Globus pallidus (tissue), 1 donor: ENCODE data around the gene SMARCAL1.

Experiments
- DNase-seq: peaks from one replicate; pipeline ENCODE4 v3.0.0-alpha.2; 2015; ENCODE audit warnings: low spot score

The SMARCAL1 gene

GRCh38 chr2:216477283-216478035 is 65.2 kb downstream of the SMARCAL1 start:
- DNase-seq, result no peak

DNA sequence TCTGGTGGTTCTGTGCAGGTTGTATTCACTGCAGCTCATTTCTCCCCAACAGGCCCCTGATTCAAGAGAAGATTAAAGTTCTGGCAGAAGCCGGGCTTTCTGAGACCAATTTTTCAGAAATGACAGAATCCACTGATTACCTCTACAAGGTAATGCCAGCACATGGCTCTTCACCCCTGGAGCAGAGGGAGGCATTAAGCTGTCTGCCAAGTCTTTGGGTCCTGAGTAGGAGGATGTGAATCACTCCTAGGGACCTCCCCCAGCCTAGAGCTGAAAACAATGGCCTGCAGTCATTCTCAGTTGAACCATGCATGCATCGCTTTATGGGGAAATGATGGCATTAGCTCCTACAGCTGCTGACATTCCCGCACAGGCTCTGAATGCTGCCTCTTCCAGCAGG is 65.9 kb downstream of the SMARCAL1 start:
- peak; percentile 71 for DNase-seq

- no peak for DNase-seq
Observed at GRCh38 chr2:216478791-216479190, 66.5 kb downstream of the SMARCAL1 start.

GRCh38 chr2:216480221-216480620 is 67.9 kb downstream of the SMARCAL1 start:
- DNase-seq, result no peak

DNA sequence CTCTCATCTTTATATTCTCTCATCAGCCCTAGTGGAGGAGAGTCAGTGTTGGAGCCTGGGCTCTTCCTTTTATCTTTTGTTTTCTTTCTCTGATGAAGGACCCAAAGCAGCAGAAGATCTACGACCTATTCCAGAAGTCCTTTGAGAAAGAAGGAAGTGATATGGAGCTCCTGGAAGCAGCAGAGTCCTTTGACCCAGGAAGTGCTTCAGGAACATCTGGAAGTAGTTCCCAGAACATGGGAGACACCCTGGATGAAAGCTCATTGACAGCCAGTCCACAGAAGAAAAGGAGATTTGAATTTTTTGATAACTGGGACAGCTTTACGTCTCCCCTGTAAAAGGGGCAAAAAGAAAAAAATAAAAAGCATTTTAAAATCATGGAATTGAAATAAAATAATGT is 70.4 kb downstream of the SMARCAL1 start:
- DNase-seq, result no peak

- DNase-seq, result no peak
Observed at GRCh38 chr2:216485237-216485636, 73.0 kb downstream of the SMARCAL1 start.

GRCh38 chr2:216485745-216486144 is 73.5 kb downstream of the SMARCAL1 start:
- DNase-seq, result no peak

GRCh38 chr2:216486271-216486670 is 74.0 kb downstream of the SMARCAL1 start:
- DNase-seq, result no peak

DNA sequence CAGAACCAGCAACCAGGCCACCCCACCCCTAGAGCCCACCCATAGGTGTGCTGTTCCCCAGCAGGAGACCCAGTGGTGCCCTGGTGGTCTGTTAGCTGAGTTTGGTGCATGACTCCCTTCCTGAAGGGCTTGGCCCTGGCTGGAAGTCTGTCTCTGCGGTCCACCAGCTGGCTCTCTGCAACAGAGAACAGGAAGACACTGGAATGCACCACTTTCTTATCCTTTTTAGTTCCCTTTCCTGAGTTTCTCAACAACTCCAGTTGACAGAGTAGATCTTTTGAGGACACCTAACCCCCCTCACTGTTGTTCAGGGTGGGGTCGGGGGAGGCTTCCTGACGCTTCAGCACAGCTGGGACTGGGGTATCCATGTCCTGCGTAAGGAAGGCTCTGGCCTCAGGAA is 74.4 kb downstream of the SMARCAL1 start:
- no peak for DNase-seq

DNA sequence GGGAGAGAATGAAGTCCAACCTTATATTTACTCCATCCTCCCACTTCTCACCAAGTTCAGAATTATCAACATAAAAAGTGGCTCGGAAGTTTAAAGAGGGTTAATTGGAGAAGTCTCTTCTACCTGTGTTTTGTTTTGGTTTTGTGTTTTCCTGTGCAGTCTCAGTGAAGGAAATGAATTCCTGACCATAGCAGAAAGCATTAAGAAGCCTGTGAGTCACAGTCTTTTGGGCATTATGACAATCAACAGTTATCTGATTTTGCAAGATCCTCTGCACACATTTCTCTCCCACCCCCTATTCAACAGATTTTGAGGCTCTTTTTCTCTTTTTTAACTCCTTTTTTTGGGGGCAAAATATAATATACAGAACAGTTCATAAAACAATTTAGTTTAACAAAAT is 77.8 kb downstream of the SMARCAL1 start:
- no peak for DNase-seq

DNA sequence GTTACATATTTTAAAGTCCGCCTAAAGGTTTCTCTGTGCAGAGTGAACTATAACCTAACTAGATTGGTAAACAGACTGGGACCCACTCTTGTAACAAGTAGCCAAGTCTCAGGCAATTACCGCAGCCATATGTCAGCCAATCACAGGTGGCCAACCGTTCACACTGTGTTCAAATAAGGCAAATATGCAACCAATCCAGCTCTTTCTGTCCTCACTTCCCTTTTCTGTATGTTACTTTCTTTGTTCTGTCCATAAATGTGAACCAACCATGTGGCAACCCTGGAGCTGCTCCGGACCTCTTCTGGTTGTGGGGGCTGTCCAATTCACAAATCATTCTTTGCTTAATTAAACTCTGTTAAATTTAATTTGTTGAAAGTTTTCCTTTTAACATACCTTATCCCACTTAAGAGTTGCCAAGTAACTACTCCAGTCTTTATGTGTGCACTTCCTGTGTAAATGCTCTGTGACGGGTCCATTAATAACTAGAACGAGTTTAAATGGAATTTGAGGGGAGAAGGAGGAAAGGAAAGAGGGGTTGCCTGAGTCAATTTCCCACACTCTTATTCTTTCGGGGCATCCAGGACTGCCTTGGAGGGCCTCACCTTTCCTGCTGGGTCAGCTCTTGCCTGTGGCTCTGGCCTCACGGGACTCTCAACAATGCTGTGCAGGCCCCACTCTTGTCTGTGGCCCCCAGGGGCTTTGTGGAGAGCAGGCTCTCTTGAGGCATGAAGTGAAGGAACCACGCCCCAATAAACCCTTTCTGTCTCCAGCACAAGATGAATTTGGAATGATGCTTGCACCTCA is 79.7 kb downstream of the SMARCAL1 start:
- no peak for DNase-seq

GRCh38 chr2:216492597-216493333 is 80.5 kb downstream of the SMARCAL1 start:
- no peak for DNase-seq

DNA sequence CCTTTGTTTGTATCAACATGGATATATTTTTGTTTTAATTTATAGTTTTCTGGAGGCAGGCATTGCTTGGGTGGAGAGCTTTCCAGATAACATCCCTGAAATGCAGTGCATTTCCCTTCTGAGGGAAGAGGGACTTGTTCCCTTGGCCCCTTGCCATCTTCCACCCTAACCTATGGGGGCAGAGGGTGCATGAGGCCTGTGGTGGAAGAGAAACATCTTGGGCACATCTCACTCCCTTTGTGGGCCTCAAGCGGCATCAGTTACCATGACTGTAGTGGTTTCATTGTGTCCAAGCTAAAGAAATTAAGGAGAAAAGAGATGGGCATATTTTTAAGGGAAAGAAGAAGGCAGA is 81.0 kb downstream of the SMARCAL1 start:
- DNase-seq, result no peak

DNA sequence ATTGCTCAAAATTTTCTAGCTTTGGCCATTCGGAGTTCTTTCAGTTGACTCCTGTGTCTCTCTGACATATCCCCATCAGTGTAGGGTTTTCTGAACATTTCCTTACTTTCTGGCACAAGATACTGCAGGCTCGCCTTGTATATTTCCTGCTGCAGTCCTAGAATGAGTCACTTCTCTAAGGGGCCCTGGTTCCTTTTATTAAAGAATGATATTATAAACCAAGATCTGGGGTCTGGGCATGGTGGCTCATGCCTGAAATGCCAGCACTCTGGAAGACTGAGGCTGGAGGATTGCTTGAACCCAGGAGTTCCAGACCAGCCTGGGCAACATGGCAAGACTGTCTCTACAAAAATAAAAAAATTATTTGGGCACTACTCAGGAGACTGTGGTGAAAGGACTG is 83.4 kb downstream of the SMARCAL1 start:
- no peak for DNase-seq

DNA sequence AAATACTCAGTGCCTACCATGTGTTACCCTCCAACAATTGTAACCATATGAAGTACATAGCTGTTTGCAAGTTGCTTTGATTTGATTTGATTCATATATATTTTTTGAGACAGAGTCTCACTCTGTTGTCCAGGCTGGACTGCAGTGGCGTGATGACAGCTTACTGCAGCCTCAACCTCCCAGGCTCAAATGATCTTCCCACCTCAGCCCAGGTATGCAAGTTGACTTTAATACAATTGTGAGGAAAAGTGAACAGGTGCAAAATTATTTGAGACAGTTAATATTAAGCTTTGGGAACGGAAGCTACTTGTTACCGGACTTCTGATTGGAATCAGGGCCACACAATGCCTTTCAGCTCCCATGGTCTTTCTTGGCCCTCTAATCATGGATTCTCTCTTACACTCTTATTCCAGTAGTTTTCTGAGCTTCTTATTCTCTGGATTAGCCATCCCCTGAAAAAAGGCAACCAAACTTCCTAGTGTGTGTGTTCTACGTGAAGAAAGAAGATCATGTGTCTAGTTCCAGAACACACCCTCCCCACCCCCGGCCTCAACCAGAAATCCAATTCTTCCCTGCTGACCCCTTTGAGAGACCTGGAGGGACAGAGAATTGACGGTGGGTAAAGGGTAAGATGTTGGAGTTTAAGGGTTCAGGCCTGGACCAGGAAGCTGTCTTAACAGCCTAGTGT is 85.2 kb downstream of the SMARCAL1 start:
- no peak for DNase-seq

GRCh38 chr2:216498070-216498378 is 85.7 kb downstream of the SMARCAL1 start:
- no peak for DNase-seq

GRCh38 chr2:216498379-216499352 is 86.4 kb downstream of the SMARCAL1 start, which contains the start of gene RPL37A:
RPL37A (plus strand) TSS chr2:216498844; CDS start chr2:216498875, 31 bp downstream.
- peak; percentile 95 for DNase-seq

GRCh38 chr2:216499641-216500218 is 87.4 kb downstream of the SMARCAL1 start:
- DNase-seq, result no peak

DNA sequence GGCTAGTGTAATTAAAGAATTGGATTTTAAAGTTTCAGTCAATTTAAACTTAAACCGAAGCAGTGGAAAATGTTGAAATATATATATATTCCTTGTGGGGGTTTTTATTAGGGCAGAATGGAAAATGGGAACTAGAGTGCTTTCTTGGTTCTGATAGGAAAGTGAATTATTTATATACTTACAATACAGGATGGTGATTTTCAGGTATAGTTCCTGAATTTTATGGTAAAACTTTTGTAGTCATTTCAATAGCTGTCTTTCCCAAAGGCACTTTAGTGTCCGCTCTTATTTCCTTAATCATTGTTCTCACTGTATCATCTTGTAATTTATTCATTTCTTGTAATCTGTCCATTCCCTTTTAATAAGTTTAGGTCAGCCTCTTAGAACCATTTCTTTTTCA is 88.3 kb downstream of the SMARCAL1 start:
- no peak for DNase-seq

DNA sequence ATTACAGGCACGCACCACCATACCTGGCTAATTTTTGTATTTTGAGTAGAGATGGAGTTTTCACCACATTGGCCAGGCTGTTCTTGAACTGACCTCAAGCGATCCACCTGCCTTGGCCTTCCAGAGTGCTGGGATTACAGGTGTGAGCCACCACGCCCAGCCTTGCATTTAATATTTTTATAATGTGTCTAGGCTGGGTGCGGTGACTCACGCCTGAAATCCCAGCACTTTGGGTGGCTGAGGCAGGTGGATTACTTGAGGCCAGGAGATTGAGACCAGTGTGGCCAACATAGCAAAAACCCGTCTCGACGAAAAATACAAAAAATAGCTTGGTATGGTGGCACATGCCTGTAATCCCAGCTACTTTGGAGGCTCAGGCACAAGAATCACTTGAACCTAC is 89.6 kb downstream of the SMARCAL1 start:
- no peak for DNase-seq
